ENCODE data around the gene ZNF385C.

ZNF385C gene

GRCh38 chr17:42136654-42137051, 38.4 kb upstream of the ZNF385C start:
- TF ChIP-seq CTCF (IDR thresholded peaks at IDR 0.05; ENCODE audit: low read depth, low read length) = no peak
- no peak for DNase-seq (ENCODE audit: extremely low read depth, low read depth)

- no peak for TF ChIP-seq CTCF (IDR thresholded peaks at IDR 0.05; ENCODE audit: low read depth, low read length)
- DNase-seq (ENCODE audit: extremely low read depth, low read depth) = no peak
Measured at GRCh38 chr17:42135664-42136653, 37.7 kb upstream of the ZNF385C start.

- no peak for DNase-seq (ENCODE audit: extremely low read depth, low read depth)
- TF ChIP-seq CTCF (IDR thresholded peaks at IDR 0.05; ENCODE audit: low read depth, low read length) = no peak
Measured at GRCh38 chr17:42135151-42135550, 36.9 kb upstream of the ZNF385C start.

GRCh38 chr17:42133461-42134041, 35.3 kb upstream of the ZNF385C start:
- DNase-seq (ENCODE audit: extremely low read depth, low read depth) = no peak
- TF ChIP-seq CTCF (IDR thresholded peaks at IDR 0.05; ENCODE audit: low read depth, low read length) = no peak

GRCh38 chr17:42132941-42133340, 34.7 kb upstream of the ZNF385C start:
- peak; percentile 49 for DNase-seq (ENCODE audit: extremely low read depth, low read depth)

GRCh38 chr17:42131981-42132432, 33.7 kb upstream of the ZNF385C start:
- no peak for DNase-seq (ENCODE audit: extremely low read depth, low read depth)

More at GRCh38 chr17:42132941-42133340, 34.7 kb upstream of the ZNF385C start:
- TF ChIP-seq CTCF (IDR thresholded peaks at IDR 0.05; ENCODE audit: low read depth, low read length) = no peak

More at GRCh38 chr17:42131981-42132432, 33.7 kb upstream of the ZNF385C start:
- TF ChIP-seq CTCF (IDR thresholded peaks at IDR 0.05; ENCODE audit: low read depth, low read length) = no peak
